NCI-H146 (cell line): Measurements from ENCODE around the gene TTC9C.
"Not testable (repeated sequence)": the region's sequence is repeated elsewhere in the genome, so short reads cannot be mapped to it uniquely, and the experiment has no call there.

ENCODE experiments used
- DNase-seq: peaks from one replicate; lab custom pipeline; 2025; lab: John Stamatoyannopoulos, UW

Gene TTC9C

DNA sequence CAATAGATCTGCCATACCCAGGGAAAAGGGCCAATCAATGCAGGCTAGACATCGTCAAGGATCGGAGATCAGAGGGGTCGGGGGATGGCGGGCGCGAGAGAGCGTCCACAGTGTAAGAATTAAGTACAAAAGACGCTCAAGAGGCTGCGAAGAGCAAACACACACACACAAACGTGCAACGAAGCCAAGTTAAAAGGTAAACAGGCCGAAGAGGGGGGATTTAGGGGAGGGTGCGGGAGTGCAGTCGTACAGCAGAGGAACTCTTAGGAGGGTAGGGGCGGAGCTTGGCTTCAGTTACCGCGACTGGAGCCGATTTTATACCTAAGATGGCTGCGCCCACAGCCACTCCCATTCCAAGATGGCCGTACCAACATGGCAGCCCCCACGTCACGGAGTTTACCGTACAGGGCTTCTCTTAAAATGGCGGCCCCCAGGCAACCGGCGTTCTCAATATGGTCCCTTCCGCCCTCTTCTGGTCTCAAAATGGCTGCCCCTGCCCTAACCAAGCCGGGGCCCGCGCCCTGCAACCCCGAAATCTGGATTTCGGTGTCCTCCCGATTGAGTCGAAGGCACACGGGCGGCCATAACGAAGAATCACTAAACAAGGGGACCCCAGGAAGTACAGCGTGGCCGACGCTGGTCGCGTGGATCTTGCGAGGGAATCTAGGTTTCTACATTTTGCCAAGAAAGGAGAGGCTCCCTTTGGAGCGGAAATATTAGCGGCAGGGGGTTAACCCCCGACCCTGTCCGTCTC lies 18.9 kb upstream of the TTC9C start:
- peak; percentile 99 for DNase-seq

- DNase-seq: no peak
Observed at GRCh38 chr11:62710001-62710345, 18.3 kb upstream of the TTC9C start.

GRCh38 chr11:62712276-62712812 lies 15.9 kb upstream of the TTC9C start:
- DNase-seq: no peak

GRCh38 chr11:62712861-62713260 lies 15.4 kb upstream of the TTC9C start:
- no peak for DNase-seq

DNA sequence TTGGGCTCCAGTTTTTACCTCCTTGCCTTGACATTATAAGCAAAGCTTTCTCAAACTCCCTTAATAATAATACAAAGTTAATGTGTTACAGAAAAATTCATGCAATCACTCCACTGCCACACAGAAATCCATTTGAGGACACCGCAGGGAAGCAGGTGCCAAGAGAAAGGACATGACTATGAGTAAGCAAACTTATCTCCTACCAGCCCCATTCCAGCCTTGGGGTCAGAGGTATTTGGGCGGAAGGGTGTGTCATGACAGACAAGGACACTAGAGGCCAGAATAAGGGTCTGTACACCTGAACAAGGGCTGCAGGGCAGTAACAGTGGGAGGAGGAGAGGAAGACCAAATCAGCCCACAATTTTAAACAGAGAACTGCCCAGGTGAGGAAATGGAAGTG lies 14.9 kb upstream of the TTC9C start:
- no peak for DNase-seq

DNA sequence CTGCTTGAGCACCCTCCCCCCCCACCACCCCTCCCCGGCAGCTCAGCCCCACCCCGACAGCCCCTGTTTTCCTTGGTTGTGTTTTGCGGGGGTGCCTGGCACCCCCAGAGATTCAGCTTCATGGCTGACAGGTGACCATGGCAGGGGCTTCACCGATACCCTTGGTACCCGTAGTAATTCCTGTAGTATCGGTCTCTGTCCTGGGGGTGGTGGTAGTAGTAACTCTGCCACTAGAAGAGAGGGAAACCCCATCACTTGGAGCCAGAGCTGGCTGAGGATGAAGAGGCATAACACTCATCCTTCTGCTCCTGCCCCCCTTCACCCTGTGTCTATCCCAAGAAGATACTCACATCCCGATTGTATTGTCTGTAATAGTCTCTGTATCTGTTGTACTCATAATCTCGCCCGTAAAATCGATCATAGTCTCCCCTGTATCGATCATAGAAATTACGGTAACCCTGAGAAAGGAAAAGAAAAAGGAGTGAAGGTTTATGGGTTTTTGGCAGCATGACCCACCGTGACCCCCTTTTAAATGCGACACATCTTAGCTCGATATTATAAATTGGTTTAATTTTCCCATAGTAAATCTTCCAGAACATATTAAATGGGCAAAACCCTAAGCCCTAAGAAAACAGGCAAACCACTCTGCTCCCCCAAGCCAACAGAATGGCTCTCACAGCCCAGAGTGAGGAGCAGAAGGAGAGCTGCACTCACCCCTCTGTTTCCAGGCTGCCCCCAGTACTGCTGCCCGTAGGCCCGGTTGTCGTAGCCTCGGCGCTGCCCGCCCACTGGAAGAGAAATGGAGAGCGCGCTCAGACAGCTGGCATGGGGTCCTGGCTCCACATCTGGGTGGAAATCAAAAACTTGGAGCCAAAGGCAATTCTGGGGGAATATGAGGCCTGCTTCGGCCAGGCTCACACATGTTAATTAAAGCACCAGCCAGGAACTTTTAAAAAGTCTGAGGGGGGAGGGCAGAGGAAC lies 12.8 kb upstream of the TTC9C start:
- no peak for DNase-seq

GRCh38 chr11:62716206-62716605 lies 12.1 kb upstream of the TTC9C start:
- DNase-seq: no peak

GRCh38 chr11:62716816-62717215 lies 11.5 kb upstream of the TTC9C start:
- no peak for DNase-seq

- no peak for DNase-seq
Observed at GRCh38 chr11:62719302-62719978, 8.8 kb upstream of the TTC9C start.

DNA sequence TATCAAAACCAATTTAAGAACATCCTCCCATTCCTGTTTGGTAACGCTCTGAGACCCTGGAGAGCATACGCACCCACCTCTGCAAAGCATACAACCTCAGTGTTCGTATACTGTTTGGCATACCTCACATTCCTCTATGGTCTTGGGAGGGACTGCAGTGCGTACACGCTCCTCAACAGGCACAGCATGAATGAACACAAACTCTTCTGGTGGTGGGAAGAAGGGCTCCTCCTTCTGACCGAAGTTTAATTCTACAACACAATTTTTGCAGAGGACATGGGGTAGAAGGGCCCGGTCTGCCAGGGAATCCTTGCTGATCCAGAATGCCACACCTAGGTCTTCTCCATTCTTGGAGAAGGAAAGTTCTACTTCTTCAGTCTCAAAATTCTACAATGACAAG lies 6.3 kb upstream of the TTC9C start:
- no peak for DNase-seq

DNA sequence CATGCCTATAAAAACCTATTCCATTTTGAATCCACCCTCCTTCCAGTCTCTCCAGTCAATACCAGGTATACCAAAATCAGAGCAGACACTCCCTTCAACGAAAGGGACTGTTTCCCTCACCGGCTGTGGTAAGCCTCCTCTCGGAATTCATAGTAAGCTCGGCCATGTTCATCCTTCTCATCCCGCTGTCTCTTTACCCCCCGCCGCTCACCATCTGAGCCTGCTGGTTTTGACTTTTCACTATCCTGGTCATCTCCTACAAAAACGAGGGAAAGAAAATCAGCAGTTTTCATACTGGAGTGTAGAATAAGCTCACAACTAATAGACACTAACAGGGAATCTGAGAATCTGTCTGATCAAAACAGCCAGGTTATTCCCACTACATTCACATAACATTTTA lies 4.1 kb upstream of the TTC9C start:
- no peak for DNase-seq

GRCh38 chr11:62725646-62726045 lies 2.6 kb upstream of the TTC9C start:
- peak; percentile 33 for DNase-seq

DNA sequence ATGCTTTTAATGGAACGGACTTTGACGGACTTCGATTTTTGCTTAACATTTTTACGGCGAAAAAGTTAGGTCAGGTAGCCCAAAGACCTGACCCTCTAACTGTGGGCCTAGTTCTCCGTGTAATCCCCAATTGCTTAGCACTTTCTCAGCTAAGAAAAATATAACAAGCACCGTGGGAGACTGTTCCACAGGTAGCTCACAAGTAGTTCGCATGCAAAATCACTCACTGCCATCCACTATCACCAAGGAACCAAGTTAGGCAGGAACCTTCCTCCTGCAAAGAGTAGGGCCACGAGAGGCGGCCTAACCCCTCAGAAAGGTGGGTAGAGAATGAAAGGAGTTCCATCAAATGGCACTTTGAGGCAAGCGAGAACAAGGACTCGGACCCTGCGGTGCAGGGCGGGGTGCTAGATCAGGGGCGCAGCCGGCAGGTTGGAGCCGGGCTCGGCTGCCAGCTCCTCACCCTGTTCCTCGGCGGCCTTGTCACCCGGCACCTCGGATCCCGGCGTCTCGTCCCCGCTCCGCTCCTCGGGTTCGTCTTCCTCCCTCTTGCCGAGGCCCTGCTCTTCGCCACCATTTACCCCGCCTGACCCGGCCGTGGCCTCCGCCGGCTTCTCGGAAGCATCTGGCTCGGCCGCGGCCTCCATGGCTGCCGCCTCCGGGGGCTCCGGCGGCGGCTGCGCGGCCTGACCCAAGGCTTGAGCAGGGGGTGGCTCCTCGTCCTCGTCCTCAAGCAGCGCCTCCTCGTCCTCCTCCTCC lies 2.0 kb upstream of the TTC9C start:
- DNase-seq: no peak

DNA sequence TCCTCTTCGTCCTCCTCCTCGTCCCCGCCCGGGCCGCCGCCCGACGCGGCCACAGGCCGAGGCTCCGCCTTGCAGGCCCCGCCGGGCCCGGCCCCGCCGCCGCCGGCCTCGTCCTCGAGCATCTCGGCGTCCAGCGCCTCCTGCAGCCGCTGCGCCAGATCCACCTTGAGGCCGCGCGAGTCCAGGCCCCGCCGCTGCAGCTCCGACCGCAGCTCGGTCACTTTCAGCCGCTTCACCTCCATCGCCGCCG lies 1.4 kb upstream of the TTC9C start:
- no peak for DNase-seq

DNA sequence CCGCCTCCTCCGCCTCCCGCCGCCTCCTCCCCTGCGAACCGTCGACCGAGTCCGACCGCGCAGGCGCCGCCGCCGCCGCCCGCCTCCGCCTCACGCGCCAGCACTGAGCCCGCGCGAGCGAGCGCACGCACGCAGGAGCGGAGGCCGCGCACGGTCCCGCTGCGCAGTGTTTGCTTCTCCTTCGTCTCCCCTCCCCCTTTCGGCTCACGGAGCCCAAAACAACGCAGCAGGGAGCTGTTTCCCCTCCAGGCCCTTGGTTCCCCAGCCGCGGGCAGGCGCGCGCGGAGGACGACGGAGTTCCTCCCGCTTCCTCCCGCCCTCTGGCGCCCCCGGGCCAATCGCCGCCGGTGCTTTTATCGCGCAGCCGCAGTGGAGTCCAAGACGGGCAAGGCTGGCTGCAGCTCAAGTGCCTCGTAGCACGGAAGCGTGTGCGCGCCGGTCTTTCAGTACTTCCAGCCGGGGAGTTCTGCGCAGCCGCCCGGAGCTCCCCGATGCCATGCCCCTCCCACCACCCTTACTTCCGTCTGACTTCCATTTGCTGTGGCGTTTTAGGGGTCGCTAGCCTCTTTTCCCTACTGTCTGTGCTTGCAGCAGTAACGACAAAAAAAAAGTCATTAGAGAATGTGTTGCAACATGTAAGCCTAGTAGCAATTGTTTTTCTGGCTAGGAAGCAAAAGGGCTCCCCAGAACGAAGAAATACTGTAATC lies 968 bp upstream of the TTC9C start, which contains the start of gene HNRNPUL2:
TSS of gene HNRNPUL2 (minus strand) at position 293 of the 707 bp plus-strand sequence. CDS start 301 bp downstream, outside the sequence.
- DNase-seq: peak; percentile 99

- peak; percentile 98 for DNase-seq
Observed at GRCh38 chr11:62727872-62728170, 465 bp upstream of the TTC9C start.

- not testable (repeated sequence) for DNase-seq
Observed at GRCh38 chr11:62730076-62730475, 1.8 kb downstream of the TTC9C start.

- DNase-seq: no peak
Observed at GRCh38 chr11:62732830-62733229, 4.5 kb downstream of the TTC9C start.

DNA sequence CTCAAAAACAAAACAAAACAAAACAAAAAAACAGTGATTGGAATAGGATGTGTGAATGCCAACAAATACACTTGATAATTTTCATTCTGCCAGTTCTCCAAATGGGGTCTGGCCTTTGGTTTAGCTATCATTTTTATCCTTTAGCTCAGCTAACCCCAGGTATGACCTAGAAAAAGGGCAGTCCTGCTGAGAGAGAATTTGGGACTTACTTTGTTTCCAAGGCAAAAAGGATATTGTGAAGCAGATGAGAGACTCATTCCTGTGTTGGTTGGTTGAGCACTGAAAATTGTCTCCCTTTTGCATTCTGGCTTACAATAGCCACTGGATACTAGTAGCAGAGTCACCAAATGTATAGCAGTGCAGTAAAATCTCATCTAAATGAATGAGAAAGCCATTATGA lies 8.9 kb downstream of the TTC9C start:
- no peak for DNase-seq

DNA sequence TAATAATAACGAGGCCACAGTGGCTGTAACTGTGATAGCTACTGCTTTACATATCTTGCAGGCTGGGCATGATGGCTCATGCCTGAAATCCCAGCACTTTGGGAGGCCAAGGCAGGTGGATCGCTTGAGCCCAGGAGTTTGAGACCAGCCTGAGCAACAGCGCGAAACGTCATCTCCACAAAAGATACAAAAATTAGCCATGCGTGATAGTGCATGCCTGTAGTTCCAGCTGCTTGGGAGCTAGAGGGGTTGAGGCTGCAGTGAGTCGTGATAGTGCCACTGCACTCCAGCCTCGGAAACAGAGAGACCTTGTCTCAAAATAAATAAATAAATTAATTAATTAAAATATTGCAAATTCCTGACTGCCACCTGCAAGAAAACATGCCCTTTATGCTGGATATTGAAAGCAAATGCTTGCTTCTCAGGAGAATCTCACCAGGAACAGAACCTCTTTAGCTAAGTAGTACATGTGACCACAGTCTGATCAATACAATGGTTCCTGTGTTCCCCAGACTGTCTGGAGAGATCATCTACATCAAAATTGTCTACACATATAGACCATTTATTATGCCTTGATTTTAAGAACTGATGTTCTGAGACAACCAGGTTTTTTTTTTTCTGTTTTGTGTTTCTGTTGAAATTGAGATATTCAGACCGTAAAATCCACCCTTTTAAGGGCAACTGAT lies 19.3 kb downstream of the TTC9C start:
- no peak for DNase-seq

DNA sequence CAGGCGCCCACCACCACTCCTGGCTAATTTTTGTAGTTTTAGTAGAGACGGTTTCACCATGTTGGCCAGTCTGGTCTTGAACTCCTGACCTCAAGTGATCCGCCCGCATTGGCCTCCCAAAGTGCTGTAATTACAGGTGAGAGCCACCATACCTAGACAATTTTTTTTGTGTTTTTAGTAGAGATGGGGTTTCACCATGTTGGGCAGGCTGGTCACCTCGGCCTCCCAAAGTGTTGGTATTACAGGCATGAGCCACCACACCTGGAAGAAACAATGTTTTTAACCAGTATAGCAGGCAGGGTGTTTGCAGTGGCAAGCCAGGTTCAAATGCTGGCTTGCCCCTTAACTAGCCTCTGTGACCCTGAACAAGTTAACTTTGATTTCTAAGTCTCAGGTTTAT lies 21.6 kb downstream of the TTC9C start:
- DNase-seq: not testable (repeated sequence)
